GM18520 (cell line): Measurements from ENCODE around the gene TEAD2.

Source experiments
- ATAC-seq: cut with Tn5 transposase; IDR thresholded peaks from one replicate; pipeline ENCODE4 v1.9.1; 2021; ENCODE audit not compliant: unreplicated experiment

Gene TEAD2

DNA sequence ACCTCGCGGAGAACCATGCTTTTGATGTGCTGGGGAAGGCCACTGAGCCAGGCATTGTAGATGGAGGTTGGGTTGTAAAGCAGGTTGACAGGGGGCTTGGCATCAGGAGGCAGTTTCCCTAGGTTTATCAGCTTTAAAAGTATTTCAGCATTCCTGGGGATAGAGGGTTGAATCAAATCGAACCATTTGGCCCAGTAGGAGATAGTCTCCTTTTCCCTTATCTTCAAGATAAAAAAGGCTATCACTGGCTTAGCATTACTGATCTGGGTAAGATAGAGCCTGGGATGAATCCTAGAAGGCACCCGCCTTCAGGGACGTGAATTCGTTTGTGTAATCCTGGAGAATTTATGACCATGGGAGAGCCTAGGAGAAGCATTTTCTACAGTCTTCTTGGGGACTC lies 67.8 kb downstream of the TEAD2 start:
- ATAC-seq: no peak
